ENCODE measurements around the gene ADGRD2. TPM values are rescaled to one million over a fixed set of nuclear protein-coding genes. Genes with fewer than 3 reads are reported as not detected.

Gene ADGRD2
- total RNA-seq, 3 donors from 2014 or later: not detected

DNA sequence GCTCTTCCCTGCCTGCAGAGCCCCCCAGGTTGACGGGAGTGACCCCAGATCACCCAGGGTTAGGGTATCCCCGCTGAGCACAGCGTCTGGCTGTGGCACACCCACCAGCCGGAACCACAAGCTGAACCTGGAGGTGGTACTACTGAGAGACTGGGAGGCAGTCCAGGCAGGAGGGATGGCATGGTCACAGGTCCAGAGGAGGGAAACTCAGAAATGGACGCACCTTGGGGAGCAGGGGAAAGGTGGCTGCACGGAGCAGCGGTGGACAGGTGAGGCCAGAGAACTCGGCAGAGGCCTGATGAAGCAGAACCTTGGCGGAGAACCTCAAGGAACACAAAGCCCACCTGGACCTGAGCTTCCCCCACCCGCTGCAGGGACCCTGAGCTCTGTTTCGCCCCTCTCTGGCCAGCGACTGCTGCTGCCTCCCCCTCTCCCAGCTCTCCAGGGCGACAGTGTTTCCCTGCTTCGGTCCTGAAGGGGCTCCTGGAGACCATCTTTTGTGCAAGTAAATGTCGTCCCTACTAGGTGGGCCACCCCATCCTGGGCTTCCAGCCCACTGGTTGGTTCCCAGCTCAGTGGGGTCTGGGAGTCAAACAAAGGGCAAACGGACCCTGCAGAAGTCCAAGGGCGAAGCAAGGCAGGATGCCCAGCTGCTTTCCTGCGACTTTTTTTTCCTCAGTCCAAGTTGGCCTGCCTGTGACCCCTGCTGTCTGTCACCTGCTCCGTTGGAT lies 845 bp downstream of the ADGRD2 start:
- H3K36me3 ChIP-seq (ENCODE audit: low read depth): no peaks in the 10 kb centered on the region
- H3K9me3 ChIP-seq: no peaks in the 10 kb centered on the region
- ATAC-seq: no peak
- no peak for TF ChIP-seq CTCF (IDR thresholded peaks at IDR 0.05)
- intact Hi-C loops (cut with DNase I, micrococcal nuclease): no loop called here
- H3K4me3 ChIP-seq: no peak overlapping the region
- DNase-seq: peak in 1 of 3 donors; percentile 20
- H3K4me1 ChIP-seq (ENCODE audit: low read depth): peaks cover 3% of the 10 kb centered on the region

DNA sequence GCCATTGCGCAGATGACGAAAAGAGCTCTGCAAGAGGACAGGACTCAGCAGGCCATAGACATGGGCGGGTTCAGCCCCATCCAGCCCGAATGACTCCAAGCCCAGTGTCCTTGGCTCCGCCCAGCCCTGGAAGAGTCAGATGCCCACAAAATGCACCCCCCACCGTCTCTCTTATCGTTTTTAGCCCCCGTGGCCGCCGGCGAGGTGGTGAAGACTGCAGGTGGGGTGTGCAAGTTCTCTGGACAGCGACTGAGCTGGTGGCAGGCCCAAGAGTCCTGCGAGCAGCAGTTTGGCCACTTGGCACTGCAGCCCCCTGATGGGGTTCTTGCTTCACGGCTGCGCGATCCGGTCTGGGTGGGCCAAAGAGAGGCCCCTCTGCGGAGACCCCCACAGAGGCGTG lies 2.1 kb downstream of the ADGRD2 start:
- DNase-seq: peak in 1 of 3 donors; percentile 33
- Histone ChIP-seq H3K9me3 (no peaks in the 10 kb centered on the region), H3K36me3 (ENCODE audit: low read depth) (no peaks in the 10 kb centered on the region), H3K4me3 (no peak overlapping the region), H3K4me1 (ENCODE audit: low read depth) (peaks cover 3% of the 10 kb centered on the region)
- no peak for TF ChIP-seq CTCF (IDR thresholded peaks at IDR 0.05)
- intact Hi-C loops (cut with DNase I, micrococcal nuclease): no loop called here
- no peak for ATAC-seq

DNA sequence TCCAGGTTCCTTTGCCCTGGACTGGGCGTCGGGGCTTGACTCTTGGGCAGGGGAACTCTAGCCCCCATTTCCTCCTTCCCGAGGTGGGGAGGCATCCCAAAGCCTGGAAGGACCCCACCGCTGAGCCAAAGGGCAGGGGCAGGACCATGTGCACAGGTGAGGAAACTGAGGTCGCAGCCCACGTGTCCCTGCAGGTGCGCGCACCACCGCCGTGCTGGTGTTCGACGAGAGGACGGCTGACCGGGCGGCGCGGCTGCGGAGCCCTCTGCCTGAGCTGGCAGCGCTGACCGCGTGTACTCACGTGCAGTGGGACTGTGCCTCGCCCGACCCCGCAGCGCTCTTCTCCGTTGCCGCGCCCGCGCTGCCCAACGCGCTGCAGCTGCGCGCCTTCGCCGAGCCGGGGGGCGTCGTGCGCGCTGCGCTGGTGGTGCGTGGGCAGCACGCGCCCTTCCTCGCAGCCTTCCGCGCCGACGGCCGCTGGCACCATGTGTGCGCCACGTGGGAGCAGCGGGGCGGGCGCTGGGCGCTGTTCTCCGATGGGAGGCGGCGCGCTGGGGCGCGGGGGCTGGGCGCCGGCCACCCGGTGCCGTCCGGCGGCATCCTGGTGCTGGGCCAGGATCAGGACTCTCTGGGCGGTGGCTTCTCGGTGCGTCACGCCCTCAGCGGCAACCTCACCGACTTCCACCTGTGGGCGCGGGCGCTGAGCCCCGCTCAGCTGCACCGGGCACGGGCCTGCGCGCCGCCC lies 2.8 kb downstream of the ADGRD2 start:
- TF ChIP-seq CTCF (IDR thresholded peaks at IDR 0.05): no peak
- Histone ChIP-seq H3K36me3 (ENCODE audit: low read depth) (no peaks in the 10 kb centered on the region), H3K4me1 (ENCODE audit: low read depth) (peaks cover 3% of the 10 kb centered on the region), H3K9me3 (no peaks in the 10 kb centered on the region), H3K4me3 (no peak overlapping the region)
- intact Hi-C loops (cut with DNase I, micrococcal nuclease): no loop called here
- DNase-seq (peak in 1 of 3 donors; percentile 36), ATAC-seq (no peak)

GRCh38 chr9:124453586-124454191 lies 3.4 kb downstream of the ADGRD2 start:
- ATAC-seq (peak; percentile 84), DNase-seq (peak; percentile 74 to 87 (median 79))
- Histone ChIP-seq H3K36me3 (ENCODE audit: low read depth) (no peaks in the 10 kb centered on the region), H3K4me1 (ENCODE audit: low read depth) (peaks cover 3% of the 10 kb centered on the region), H3K4me3 (no peak overlapping the region), H3K9me3 (no peaks in the 10 kb centered on the region)
- TF ChIP-seq CTCF (IDR thresholded peaks at IDR 0.05): no peak
- intact Hi-C loops (cut with DNase I, micrococcal nuclease): no loop called here

DNA sequence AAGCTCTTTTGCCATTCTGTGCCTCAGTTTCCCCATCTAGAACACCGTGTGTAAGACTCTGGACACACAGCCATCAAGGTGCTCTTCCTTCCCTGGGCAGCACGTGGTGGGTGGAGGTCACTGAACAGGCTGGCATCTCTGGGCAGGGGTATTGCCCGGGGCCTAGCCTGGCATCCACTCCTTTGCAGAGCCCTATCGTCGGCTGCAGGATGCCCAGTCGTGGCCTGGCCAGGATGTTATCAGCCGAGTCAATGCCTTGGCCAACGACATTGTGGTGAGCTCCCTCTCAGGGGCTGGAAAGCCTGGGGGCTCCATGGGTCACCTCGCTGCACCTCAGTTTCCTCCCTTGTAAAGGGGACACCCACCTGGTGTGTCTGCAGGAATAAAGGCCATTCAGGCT lies 4.0 kb downstream of the ADGRD2 start:
- DNase-seq: peak in 1 of 3 donors; percentile 24
- Histone ChIP-seq H3K36me3 (ENCODE audit: low read depth) (no peaks in the 10 kb centered on the region), H3K4me1 (ENCODE audit: low read depth) (peaks cover 3% of the 10 kb centered on the region), H3K9me3 (no peaks in the 10 kb centered on the region), H3K4me3 (no peak overlapping the region)
- intact Hi-C loops (cut with DNase I, micrococcal nuclease): no loop called here
- ATAC-seq: no peak
- TF ChIP-seq CTCF (IDR thresholded peaks at IDR 0.05): no peak
